ENCODE data around the gene PNPLA8.

DNA sequence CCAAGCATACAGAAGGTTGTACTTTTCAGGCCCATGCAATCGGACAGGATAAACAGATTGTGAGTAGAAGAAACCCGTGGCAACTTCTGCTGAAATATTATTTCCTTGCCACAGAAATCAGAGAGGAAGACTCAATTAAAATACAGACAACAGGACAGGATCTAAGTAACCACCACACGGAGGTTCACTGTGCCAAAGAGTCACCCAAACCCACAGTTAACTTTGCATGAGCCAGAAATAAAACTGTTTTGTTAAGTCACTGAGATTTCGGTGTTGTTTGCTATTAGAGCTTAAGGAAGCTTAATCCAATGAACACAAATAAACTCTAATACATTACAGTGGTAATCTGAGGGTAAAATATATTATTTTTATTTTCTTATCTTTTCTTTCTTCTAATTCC lies 14.0 kb downstream of the PNPLA8 start:
- TF ChIP-seq, protein P1, sequence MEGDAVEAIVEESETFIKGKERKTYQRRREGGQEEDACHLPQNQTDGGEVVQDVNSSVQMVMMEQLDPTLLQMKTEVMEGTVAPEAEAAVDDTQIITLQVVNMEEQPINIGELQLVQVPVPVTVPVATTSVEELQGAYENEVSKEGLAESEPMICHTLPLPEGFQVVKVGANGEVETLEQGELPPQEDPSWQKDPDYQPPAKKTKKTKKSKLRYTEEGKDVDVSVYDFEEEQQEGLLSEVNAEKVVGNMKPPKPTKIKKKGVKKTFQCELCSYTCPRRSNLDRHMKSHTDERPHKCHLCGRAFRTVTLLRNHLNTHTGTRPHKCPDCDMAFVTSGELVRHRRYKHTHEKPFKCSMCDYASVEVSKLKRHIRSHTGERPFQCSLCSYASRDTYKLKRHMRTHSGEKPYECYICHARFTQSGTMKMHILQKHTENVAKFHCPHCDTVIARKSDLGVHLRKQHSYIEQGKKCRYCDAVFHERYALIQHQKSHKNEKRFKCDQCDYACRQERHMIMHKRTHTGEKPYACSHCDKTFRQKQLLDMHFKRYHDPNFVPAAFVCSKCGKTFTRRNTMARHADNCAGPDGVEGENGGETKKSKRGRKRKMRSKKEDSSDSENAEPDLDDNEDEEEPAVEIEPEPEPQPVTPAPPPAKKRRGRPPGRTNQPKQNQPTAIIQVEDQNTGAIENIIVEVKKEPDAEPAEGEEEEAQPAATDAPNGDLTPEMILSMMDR (conservative IDR thresholded peaks at IDR 0.05; ENCODE audit: low read length) = no peak
- TF ChIP-seq EZH2phosphoT487 (IDR thresholded peaks at IDR 0.05; ENCODE audit: borderline replicate concordance, low read depth, low read length) = no peak
